H9 (cell line): Measurements from ENCODE around the gene EGFR. TPM values are rescaled to one million over a fixed set of nuclear protein-coding genes. Genes with fewer than 3 reads are reported as not detected.

Source experiments
- DNase-seq: peaks from one replicate; pipeline ENCODE4 v3.0.0-alpha.2; 2017
- H2AFZ ChIP-seq: one replicate; pipeline ENCODE4 v1.6.1; 2013; ENCODE audit warnings: mild to moderate bottlenecking, low read length, control low read depth, moderate library complexity
- H2AK5ac ChIP-seq: 2 replicates; pipeline ENCODE4 v1.6.1; 2013; ENCODE audit warnings: low read length, control low read depth, mixed read lengths; ENCODE audit not compliant: insufficient read length
- H2BK120ac ChIP-seq: one replicate; pipeline ENCODE4 v1.6.1; 2013; ENCODE audit warnings: low read depth, mild to moderate bottlenecking, low read length, control low read depth, inconsistent platforms; ENCODE audit not compliant: poor library complexity, severe bottlenecking
- H2BK12ac ChIP-seq: 2 replicates; pipeline ENCODE4 v1.6.1; 2013; ENCODE audit warnings: low read length, control low read depth, mixed read lengths, low read depth; ENCODE audit not compliant: insufficient read length
- H2BK15ac ChIP-seq: 2 replicates; pipeline ENCODE4 v1.6.1; 2013; ENCODE audit warnings: low read depth, low read length, control low read depth
- H2BK20ac ChIP-seq: one replicate; pipeline ENCODE4 v1.6.1; 2013; ENCODE audit warnings: low read depth, mild to moderate bottlenecking, low read length, control low read depth, inconsistent platforms; ENCODE audit not compliant: poor library complexity, severe bottlenecking
- H2BK5ac ChIP-seq: 2 replicates; pipeline ENCODE4 v1.6.1; 2013; ENCODE audit warnings: low read length, control low read depth, mixed read lengths; ENCODE audit not compliant: insufficient read length
- H3K14ac ChIP-seq: 2 replicates; pipeline ENCODE4 v1.6.1; 2013; ENCODE audit warnings: low read length, control low read depth; ENCODE audit not compliant: insufficient read depth
- H3K18ac ChIP-seq: 2 replicates; pipeline ENCODE4 v1.6.1; 2013; ENCODE audit warnings: low read depth, mild to moderate bottlenecking, mixed read lengths, low read length, control low read depth; ENCODE audit not compliant: insufficient read length
- H3K23ac ChIP-seq: 2 replicates; pipeline ENCODE4 v1.6.1; 2013; ENCODE audit warnings: low read length, control low read depth, mixed read lengths, low read depth; ENCODE audit not compliant: insufficient read length
- H3K23me2 ChIP-seq: 2 replicates; pipeline ENCODE4 v1.6.1; 2013; ENCODE audit warnings: low read depth, mild to moderate bottlenecking, mixed read lengths, low read length, control low read depth; ENCODE audit not compliant: insufficient read length, poor library complexity, severe bottlenecking
- H3K27ac ChIP-seq: 2 replicates; pipeline ENCODE4 v1.5.1; 2013; ENCODE audit warnings: low read length, control low read depth, mixed read lengths, low read depth; ENCODE audit not compliant: insufficient read length
- H3K27me3 ChIP-seq: 2 replicates; pipeline ENCODE4 v1.6.1; 2013; ENCODE audit warnings: low read length, control low read depth, inconsistent platforms; ENCODE audit not compliant: insufficient read depth
- H3K4ac ChIP-seq: 2 replicates; pipeline ENCODE4 v1.6.1; 2013; ENCODE audit warnings: low read depth, mild to moderate bottlenecking, control low read depth, inconsistent platforms, low read length, moderate library complexity
- H3K4me1 ChIP-seq: 2 replicates; pipeline ENCODE4 v1.6.1; 2013; ENCODE audit warnings: low read length, control low read depth, inconsistent platforms; ENCODE audit not compliant: insufficient read depth
- H3K4me2 ChIP-seq: 2 replicates; pipeline ENCODE4 v1.6.1; 2013; ENCODE audit warnings: low read length, control low read depth, mixed read lengths; ENCODE audit not compliant: insufficient read length, insufficient read depth
- H3K56ac ChIP-seq: 2 replicates; pipeline ENCODE4 v1.6.1; 2013; ENCODE audit warnings: low read depth, mild to moderate bottlenecking, mixed read lengths, low read length, control low read depth; ENCODE audit not compliant: insufficient read length
- H3K79me1 ChIP-seq: 2 replicates; pipeline ENCODE4 v1.6.1; 2013; ENCODE audit warnings: low read depth, mild to moderate bottlenecking, moderate library complexity, low read length, control low read depth, inconsistent platforms; ENCODE audit not compliant: insufficient read depth, poor library complexity, severe bottlenecking
- H3K79me2 ChIP-seq: 2 replicates; pipeline ENCODE4 v1.6.1; 2013; ENCODE audit warnings: low read length, control low read depth, inconsistent platforms; ENCODE audit not compliant: insufficient read depth
- H3K9ac ChIP-seq: 2 replicates; pipeline ENCODE4 v1.6.1; 2013; ENCODE audit warnings: low read length, control low read depth, mixed read lengths; ENCODE audit not compliant: insufficient read length; ENCODE audit errors: extremely low read depth
- H3K9me3 ChIP-seq: one replicate; pipeline ENCODE4 v1.6.1; 2013; ENCODE audit warnings: low read depth, low read length, inconsistent platforms; ENCODE audit not compliant: control insufficient read depth
- H3T11ph ChIP-seq: one replicate; pipeline ENCODE4 v1.6.1; 2013; ENCODE audit warnings: mild to moderate bottlenecking, low read length, control low read depth, inconsistent platforms
- H4K20me1 ChIP-seq: one replicate; pipeline ENCODE4 v1.6.1; 2013; ENCODE audit not compliant: control insufficient read depth, insufficient read length, insufficient read depth
- H4K5ac ChIP-seq: 2 replicates; pipeline ENCODE4 v1.6.1; 2013; ENCODE audit warnings: low read depth, mild to moderate bottlenecking, mixed read lengths, low read length, control low read depth; ENCODE audit not compliant: insufficient read length
- H4K8ac ChIP-seq: replicated peaks from 2 replicates; pipeline ENCODE4 v1.6.1; 2013; ENCODE audit warnings: low read length, control low read depth, mixed read lengths, low read depth; ENCODE audit not compliant: insufficient read length
- H4K91ac ChIP-seq: 2 replicates; pipeline ENCODE4 v1.6.1; 2013; ENCODE audit warnings: low read depth, mild to moderate bottlenecking, moderate library complexity, mixed read lengths, low read length, control low read depth; ENCODE audit not compliant: insufficient read length
- H3K27ac Mint-ChIP-seq, 3 experiments: 2 replicates in 2 of 3; 3 replicates in 1 of 3; pipeline ENCODE4 v1.8.0; 2020 to 2021; ENCODE audit warnings: mixed read lengths in 3 of 3, mild to moderate bottlenecking in 1 of 3, moderate library complexity in 1 of 3
- H3K27me3 Mint-ChIP-seq: 2 replicates; pipeline ENCODE4 v1.8.0; 2021; ENCODE audit warnings: low read depth, mild to moderate bottlenecking, moderate library complexity, mixed read lengths
- H3K36me3 Mint-ChIP-seq, 3 experiments: 2 replicates in 2 of 3; 3 replicates in 1 of 3; pipeline ENCODE4 v1.8.0; 2020 to 2021; ENCODE audit warnings: low read depth in 3 of 3, mixed read lengths in 3 of 3; ENCODE audit not compliant: insufficient read depth in 1 of 3
- H3K4me1 Mint-ChIP-seq, 2 experiments: 2 replicates each; pipeline ENCODE4 v1.8.0; 2020; ENCODE audit warnings: mixed read lengths in 2 of 2
- H3K4me3 Mint-ChIP-seq, 2 experiments: 2 replicates in 1 of 2; 3 replicates in 1 of 2; pipeline ENCODE4 v1.8.0; 2020 to 2021; ENCODE audit warnings: mild to moderate bottlenecking in 2 of 2, mixed read lengths in 2 of 2, moderate library complexity in 1 of 2
- H3K9me3 Mint-ChIP-seq, 2 experiments: 2 replicates in 1 of 2; 3 replicates in 1 of 2; pipeline ENCODE4 v1.8.0; 2020; ENCODE audit warnings: mild to moderate bottlenecking in 2 of 2, mixed read lengths in 2 of 2, moderate library complexity in 1 of 2
- WGBS: extraction: QIAGEN DNeasy Blood & Tissue Kit; methylation state at CpG from one replicate; pipeline ENCODE4 v1.1.7; 2013; ENCODE audit warnings: missing lambda C conversion rate, low lambda C conversion rate, mixed read lengths; ENCODE audit not compliant: insufficient read length; ENCODE audit errors: extremely low coverage; 5-methylcytosine and 5-hydroxymethylcytosine counted together
- total RNA-seq: library from RNA; stranded (reverse); gene quantifications from 2 replicates; pipeline ENCODE4 v1.2.1, GENCODE V29; 2021
- TF ChIP-seq, protein P1 (sequence below): fragments of 200-600 bp; sonication (generic); conservative IDR thresholded peaks from 3 replicates; pipeline ENCODE4 v1.8.0; 2021; ENCODE audit warnings: antibody characterized with exemption, mild to moderate bottlenecking

Gene EGFR
- total RNA-seq, 1 experiment from 2014 or later, result 3.3 TPM

DNA sequence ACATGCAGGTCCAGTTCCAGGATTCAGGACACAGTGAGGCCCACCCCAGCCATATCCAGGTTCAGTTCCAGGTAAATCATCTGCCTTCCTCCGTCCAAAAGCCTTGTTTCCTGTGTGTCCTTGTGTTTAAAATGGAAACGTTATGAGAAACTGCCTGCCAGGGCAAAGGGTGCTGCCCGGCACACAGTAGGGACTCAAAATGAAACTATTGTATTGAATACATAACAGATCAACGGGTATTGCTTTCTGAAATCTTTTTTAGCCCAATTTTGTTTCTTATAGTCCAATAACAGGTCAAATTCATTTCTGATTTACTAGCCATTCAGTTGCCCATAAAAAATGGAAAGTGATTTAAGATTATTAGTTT is 115.5 kb downstream of the EGFR start:
- Histone ChIP-seq H2BK20ac (no peak overlapping the region), H2AK5ac (no peak overlapping the region), H2BK5ac (no peak overlapping the region), H3K9me3 (no peaks in the 10 kb centered on the region), H3K23me2 (no peaks in the 10 kb centered on the region), H3K4me2 (no peak overlapping the region), H3K27ac (no peak overlapping the region), H3K14ac (no peak overlapping the region), H3K9ac (no peak overlapping the region), H4K5ac (no peak overlapping the region), H2AFZ (no peak overlapping the region), H3K4me1 (no peaks in the 10 kb centered on the region; the same call in 1 of the 2 replicates), H4K20me1 (peaks cover 2% of the 10 kb centered on the region), H3K27me3 (no peaks in the 10 kb centered on the region), H3K79me2 (no peaks in the 10 kb centered on the region), H3K56ac (no peak overlapping the region), H2BK12ac (no peak overlapping the region), H3T11ph (no peak overlapping the region), H3K79me1 (no peaks in the 10 kb centered on the region), H3K4ac (no peak overlapping the region), H2BK15ac (no peak overlapping the region), H3K18ac (no peak overlapping the region), H4K91ac (no peak overlapping the region), H3K23ac (no peak overlapping the region), H2BK120ac (no peak overlapping the region), H4K8ac (no peak overlapping the region)
- no peaks in the 10 kb centered on the region for H3K36me3 Mint-ChIP-seq
- peaks cover 18 to 20% of the 10 kb centered on the region in 2 experiments for H3K4me1 Mint-ChIP-seq
- H3K27me3 Mint-ChIP-seq, result no peaks in the 10 kb centered on the region
- H3K4me3 Mint-ChIP-seq, result no peak overlapping the region
- no CpG with 5 or more reads among the region's 4 CpGs for WGBS
- TF ChIP-seq, protein P1, sequence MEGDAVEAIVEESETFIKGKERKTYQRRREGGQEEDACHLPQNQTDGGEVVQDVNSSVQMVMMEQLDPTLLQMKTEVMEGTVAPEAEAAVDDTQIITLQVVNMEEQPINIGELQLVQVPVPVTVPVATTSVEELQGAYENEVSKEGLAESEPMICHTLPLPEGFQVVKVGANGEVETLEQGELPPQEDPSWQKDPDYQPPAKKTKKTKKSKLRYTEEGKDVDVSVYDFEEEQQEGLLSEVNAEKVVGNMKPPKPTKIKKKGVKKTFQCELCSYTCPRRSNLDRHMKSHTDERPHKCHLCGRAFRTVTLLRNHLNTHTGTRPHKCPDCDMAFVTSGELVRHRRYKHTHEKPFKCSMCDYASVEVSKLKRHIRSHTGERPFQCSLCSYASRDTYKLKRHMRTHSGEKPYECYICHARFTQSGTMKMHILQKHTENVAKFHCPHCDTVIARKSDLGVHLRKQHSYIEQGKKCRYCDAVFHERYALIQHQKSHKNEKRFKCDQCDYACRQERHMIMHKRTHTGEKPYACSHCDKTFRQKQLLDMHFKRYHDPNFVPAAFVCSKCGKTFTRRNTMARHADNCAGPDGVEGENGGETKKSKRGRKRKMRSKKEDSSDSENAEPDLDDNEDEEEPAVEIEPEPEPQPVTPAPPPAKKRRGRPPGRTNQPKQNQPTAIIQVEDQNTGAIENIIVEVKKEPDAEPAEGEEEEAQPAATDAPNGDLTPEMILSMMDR, result no peak
- H3K27ac Mint-ChIP-seq, result no peak overlapping the region
- peaks cover 0 to 3% of the 10 kb centered on the region in 2 experiments; a peak in 1 of 5 replicates for H3K9me3 Mint-ChIP-seq
- no peak for DNase-seq
